PC-3 (cell line): ENCODE measurements around the gene DBNDD1. TPM values are rescaled to one million over a fixed set of nuclear protein-coding genes. Genes with fewer than 3 reads are reported as not detected.

Experiments used
- ATAC-seq: fragments of 200-7000 bp; cut with Tn5 transposase; 2 replicates; pipeline ENCODE4 v1.9.1; 2020; ENCODE audit warnings: mild to moderate bottlenecking, moderate library complexity
- BruUV-seq: library from RNA; stranded (reverse); fragments of 400-500 nt; replicated peaks from 2 replicates; lab custom pipeline; 2021; lab: Mats Ljungman, UMichigan
- CTCF ChIA-PET: fragments of 300-600 bp; sonication (Branson Sonifier 250); formaldehyde crosslinking; loops from one replicate; lab custom pipeline; 2022; ENCODE audit warnings: antibody characterized with exemption; lab: Charles Lee
- POLR2A ChIA-PET: fragments of 300-600 bp; sonication (Branson Sonifier 250); formaldehyde crosslinking; loops from one replicate; lab custom pipeline; 2022; ENCODE audit warnings: antibody characterized with exemption; ENCODE audit not compliant: unreplicated experiment; lab: Charles Lee
- DNase-seq: peaks from one replicate; pipeline ENCODE4 v3.0.0-alpha.2; 2015
- H2AFZ ChIP-seq: fragments of 300-600 bp; sonication (generic); 2 replicates; pipeline ENCODE4 v1.6.0; 2016; ENCODE audit warnings: antibody characterized with exemption, low read length
- H3F3A ChIP-seq: fragments of 300-600 bp; sonication (generic); one replicate; pipeline ENCODE4 v1.6.0; 2017; ENCODE audit warnings: antibody characterized with exemption, low read length, control low read depth, mild to moderate bottlenecking; ENCODE audit not compliant: unreplicated experiment
- H3K27ac ChIP-seq: fragments of 300-600 bp; sonication (generic); 2 replicates; pipeline ENCODE4 v1.5.1; 2016; ENCODE audit warnings: mild to moderate bottlenecking, low read length
- H3K27me3 ChIP-seq: fragments of 300-600 bp; sonication (generic); 2 replicates; pipeline ENCODE4 v1.6.1; 2016; ENCODE audit warnings: low read length, mixed read lengths
- H3K36me3 ChIP-seq: fragments of 300-600 bp; sonication (generic); 2 replicates; pipeline ENCODE4 v1.6.1; 2016; ENCODE audit warnings: low read depth, mixed run types, low read length, mixed read lengths
- H3K4me1 ChIP-seq: fragments of 300-600 bp; sonication (generic); 2 replicates; pipeline ENCODE4 v1.5.1; 2016; ENCODE audit warnings: low read length; ENCODE audit not compliant: insufficient read depth
- H3K4me2 ChIP-seq: fragments of 300-600 bp; sonication (generic); 2 replicates; pipeline ENCODE4 v1.6.0; 2016; ENCODE audit warnings: low read length
- H3K4me3 ChIP-seq: fragments of 300-600 bp; sonication (generic); 2 replicates; pipeline ENCODE4 v1.5.1; 2016; ENCODE audit warnings: mild to moderate bottlenecking, low read length, mixed read lengths
- H3K79me2 ChIP-seq: fragments of 300-600 bp; sonication (generic); 2 replicates; pipeline ENCODE4 v1.6.1; 2017; ENCODE audit warnings: low read length, mixed read lengths
- H3K9ac ChIP-seq: fragments of 300-600 bp; sonication (generic); 2 replicates; pipeline ENCODE4 v1.6.0; 2016; ENCODE audit warnings: mild to moderate bottlenecking, low read length
- H3K9me2 ChIP-seq: fragments of 300-600 bp; sonication (generic); replicated peaks from 2 replicates; pipeline ENCODE4 v1.6.1; 2016; ENCODE audit warnings: mixed run types, low read length, mixed read lengths
- H3K9me3 ChIP-seq: fragments of 300-600 bp; sonication (generic); 2 replicates; pipeline ENCODE4 v1.6.1; 2016; ENCODE audit warnings: low read length, mixed read lengths
- H4K20me1 ChIP-seq: fragments of 300-600 bp; sonication (generic); 2 replicates; pipeline ENCODE4 v1.6.1; 2016; ENCODE audit warnings: low read length, mixed read lengths
- CTCF ChIP-seq: fragments of 300-600 bp; sonication (generic); conservative IDR thresholded peaks from 2 replicates; pipeline ENCODE4 v1.5.1; 2017; ENCODE audit warnings: antibody characterized with exemption, low read depth, mild to moderate bottlenecking, low read length
- EZH2 ChIP-seq: fragments of 300-600 bp; sonication (generic); IDR thresholded peaks from one replicate; pipeline ENCODE4 v1.6.1; 2017; ENCODE audit warnings: antibody characterized with exemption, mild to moderate bottlenecking, low read length; ENCODE audit not compliant: unreplicated experiment
- EZH2phosphoT487 ChIP-seq: fragments of 300-600 bp; sonication (generic); IDR thresholded peaks from 2 replicates; pipeline ENCODE4 v1.6.1; 2018; ENCODE audit warnings: mild to moderate bottlenecking, antibody characterized with exemption, low read length, borderline replicate concordance
- intact Hi-C: fragments of 100-400 bp; cut with micrococcal nuclease; formaldehyde crosslinking; loops from 2 replicates; pipeline ENCODE4 v1.9.0; 2023
- total RNA-seq: library from RNA; depleted of rRNA; stranded (reverse); fragments of >200 nt; gene quantifications from 2 replicates; pipeline ENCODE4 v1.2.3, GENCODE V29; 2014

The DBNDD1 gene
- total RNA-seq, 1 experiment from 2014 or later, result 21.1 TPM

DNA sequence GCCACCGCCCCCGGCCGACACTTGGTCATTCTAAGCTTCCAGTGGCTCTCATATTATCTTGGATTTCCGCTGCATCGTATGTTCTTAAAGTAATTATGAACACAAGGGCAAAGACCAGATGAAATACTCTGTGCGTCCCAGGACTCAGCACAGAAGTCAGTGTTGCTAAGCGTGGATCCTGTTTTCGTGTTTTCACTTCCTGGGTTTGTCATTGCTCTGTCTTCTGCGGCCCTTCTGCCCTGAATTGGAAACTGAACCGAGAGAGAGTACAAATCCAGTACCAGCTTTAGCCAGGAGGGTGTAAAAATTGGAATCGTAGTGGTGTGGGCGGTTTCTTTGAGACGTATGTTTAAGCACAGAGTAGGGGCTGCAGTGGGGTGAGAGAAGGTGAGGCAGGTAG lies 32.7 kb downstream of the DBNDD1 start:
- no peaks in the 10 kb centered on the region for H4K20me1 ChIP-seq
- no peaks in the 10 kb centered on the region for H3F3A ChIP-seq
- POLR2A ChIA-PET, result no interaction called here
- TF ChIP-seq CTCF (no peak), EZH2 (no peak), EZH2phosphoT487 (no peak)
- no peak overlapping the region for H3K4me2 ChIP-seq
- DNase-seq (no peak), ATAC-seq (no peak)
- H3K9ac ChIP-seq, result no peak overlapping the region
- no TSS peak for BruUV-seq
- H3K27me3 ChIP-seq, result no peaks in the 10 kb centered on the region
- H3K9me3 ChIP-seq, result no peaks in the 10 kb centered on the region
- no peaks in the 10 kb centered on the region for H3K79me2 ChIP-seq
- intact Hi-C loops, result no loop called here
- H3K27ac ChIP-seq, result no peak overlapping the region
- H2AFZ ChIP-seq, result no peak overlapping the region
- H3K4me3 ChIP-seq, result no peak overlapping the region
- H3K9me2 ChIP-seq, result no peaks in the 10 kb centered on the region
- H3K4me1 ChIP-seq, result no peaks in the 10 kb centered on the region
- H3K36me3 ChIP-seq, result peaks cover 32% of the 10 kb centered on the region
- CTCF ChIA-PET, result no interaction called here

DNA sequence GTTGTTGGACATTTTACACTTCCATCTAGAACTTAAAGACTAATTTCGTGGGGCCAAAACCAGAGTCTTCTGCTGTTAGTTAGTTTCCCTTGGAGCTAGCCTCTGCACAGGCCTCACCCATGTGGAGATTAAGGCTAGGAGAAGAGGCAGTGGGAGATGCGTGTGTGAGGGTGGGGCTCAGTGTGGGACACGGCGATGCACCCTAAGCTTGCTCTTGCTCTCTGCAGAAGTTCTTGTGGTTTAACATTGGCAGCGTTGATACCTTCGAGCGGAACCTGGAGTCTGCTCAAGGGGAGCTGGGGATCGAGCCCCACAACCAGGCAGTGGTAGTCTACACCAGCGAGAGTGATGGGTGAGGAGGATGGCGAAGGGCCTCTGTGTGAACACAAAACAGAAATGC lies 34.0 kb downstream of the DBNDD1 start:
- H3F3A ChIP-seq, result no peaks in the 10 kb centered on the region
- no peak overlapping the region for H3K4me3 ChIP-seq
- H3K9me2 ChIP-seq, result no peaks in the 10 kb centered on the region
- DNase-seq (no peak), ATAC-seq (no peak)
- H3K4me2 ChIP-seq, result no peak overlapping the region
- ChIA-PET CTCF (no interaction called here), POLR2A (no interaction called here)
- no peaks in the 10 kb centered on the region for H3K27me3 ChIP-seq
- H3K36me3 ChIP-seq, result peaks cover 19% of the 10 kb centered on the region
- intact Hi-C loops, result no loop called here
- no peaks in the 10 kb centered on the region for H3K9me3 ChIP-seq
- no peaks in the 10 kb centered on the region for H3K79me2 ChIP-seq
- no TSS peak for BruUV-seq
- no peaks in the 10 kb centered on the region for H4K20me1 ChIP-seq
- no peak overlapping the region for H3K9ac ChIP-seq
- H3K4me1 ChIP-seq, result no peaks in the 10 kb centered on the region
- TF ChIP-seq EZH2phosphoT487 (no peak), CTCF (no peak), EZH2 (no peak)
- no peak overlapping the region for H2AFZ ChIP-seq
- no peak overlapping the region for H3K27ac ChIP-seq

- Histone ChIP-seq H3K9me2 (no peaks in the 10 kb centered on the region), H3K79me2 (no peaks in the 10 kb centered on the region), H3K4me2 (no peak overlapping the region), H3K9me3 (no peaks in the 10 kb centered on the region), H3K27ac (no peak overlapping the region), H2AFZ (no peak overlapping the region), H3F3A (no peaks in the 10 kb centered on the region), H3K4me3 (no peak overlapping the region), H3K9ac (no peak overlapping the region), H3K4me1 (no peaks in the 10 kb centered on the region), H3K27me3 (no peaks in the 10 kb centered on the region), H3K36me3 (peaks cover 17% of the 10 kb centered on the region; the same call in 1 of the 2 replicates), H4K20me1 (no peaks in the 10 kb centered on the region)
- ATAC-seq (no peak), DNase-seq (no peak)
- POLR2A ChIA-PET, result no interaction called here
- CTCF ChIA-PET, result no interaction called here
- TF ChIP-seq EZH2 (no peak), EZH2phosphoT487 (no peak), CTCF (no peak)
- no TSS peak for BruUV-seq
- intact Hi-C loops, result no loop called here
Observed at GRCh38 chr16:89984216-89984615, 35.0 kb downstream of the DBNDD1 start.
